HEK293 (cell line): Measurements from ENCODE around the gene DGKH.

Source experiments
- CTCF ChIP-seq: fragments of 450-650 bp; formaldehyde crosslinking; IDR thresholded peaks from 2 replicates; pipeline ENCODE4 v1.5.1; 2016; ENCODE audit warnings: missing biosample characterization, missing genetic modification characterization
- PRDM10 ChIP-seq: fragments of 450-650 bp; formaldehyde crosslinking; IDR thresholded peaks from 2 replicates; pipeline ENCODE4 v1.5.1; 2016; ENCODE audit warnings: missing biosample characterization, missing genetic modification characterization
- REST ChIP-seq: fragments of 450-650 bp; formaldehyde crosslinking; IDR thresholded peaks from 2 replicates; pipeline ENCODE4 v1.5.1; 2016; ENCODE audit warnings: missing biosample characterization, missing genetic modification characterization
- SALL2 ChIP-seq: fragments of 450-650 bp; formaldehyde crosslinking; IDR thresholded peaks from 2 replicates; pipeline ENCODE4 v1.5.0; 2017; ENCODE audit warnings: missing biosample characterization, mild to moderate bottlenecking, missing genetic modification characterization, borderline replicate concordance
- SETDB1 ChIP-seq: IDR thresholded peaks from one replicate; pipeline ENCODE4 v1.6.1; 2017; ENCODE audit warnings: mild to moderate bottlenecking, low read length, moderate library complexity, mixed read lengths; ENCODE audit not compliant: insufficient read length
- ZBTB11 ChIP-seq: fragments of 450-650 bp; formaldehyde crosslinking; conservative IDR thresholded peaks from 2 replicates; pipeline ENCODE4 v1.5.1; 2016; ENCODE audit warnings: low read depth, missing biosample characterization, missing genetic modification characterization
- ZBTB8A ChIP-seq: fragments of 450-650 bp; formaldehyde crosslinking; IDR thresholded peaks from 2 replicates; pipeline ENCODE4 v1.5.1; 2016; ENCODE audit warnings: missing biosample characterization, missing genetic modification characterization
- ZNF274 ChIP-seq, 2 experiments: fragments of 200-500 bp in 1 of 2; fragments of 450-650 bp in 1 of 2; sonication (Bioruptor generic) in 1 of 2; formaldehyde crosslinking in 1 of 2; IDR thresholded peaks; 2 replicates each; pipeline versions ENCODE4 v1.5.1 to v1.6.1; 2014 to 2016; ENCODE audit warnings: borderline replicate concordance in 1 of 2, inconsistent platforms in 1 of 2, low read length in 1 of 2, missing biosample characterization in 1 of 2, missing genetic modification characterization in 1 of 2
- ZNF292 ChIP-seq: fragments of 450-650 bp; formaldehyde crosslinking; IDR thresholded peaks from 2 replicates; pipeline ENCODE4 v1.5.1; 2016; ENCODE audit warnings: low read depth, missing biosample characterization, missing genetic modification characterization, borderline replicate concordance
- ZNF341 ChIP-seq: fragments of 450-650 bp; formaldehyde crosslinking; IDR thresholded peaks from 2 replicates; pipeline ENCODE4; 2016; ENCODE audit warnings: low read depth, missing biosample characterization, missing genetic modification characterization
- ZNF558 ChIP-seq: fragments of 450-650 bp; formaldehyde crosslinking; IDR thresholded peaks from 2 replicates; pipeline ENCODE4 v1.5.1; 2016; ENCODE audit warnings: missing biosample characterization, missing genetic modification characterization
- ZNF560 ChIP-seq: fragments of 450-650 bp; formaldehyde crosslinking; IDR thresholded peaks from 2 replicates; pipeline ENCODE4 v1.5.1; 2017; ENCODE audit warnings: missing biosample characterization, missing genetic modification characterization, borderline replicate concordance
- ZNF654 ChIP-seq: fragments of 450-650 bp; formaldehyde crosslinking; IDR thresholded peaks from 2 replicates; pipeline ENCODE4 v1.5.1; 2016; ENCODE audit warnings: low read depth, missing biosample characterization, missing genetic modification characterization
- ZXDB ChIP-seq: fragments of 450-650 bp; formaldehyde crosslinking; IDR thresholded peaks from 2 replicates; pipeline ENCODE4 v1.5.1; 2016; ENCODE audit warnings: missing biosample characterization, missing genetic modification characterization

- TF ChIP-seq ZNF558 (tag by site-specific recombination): no peak
- TF ChIP-seq CTCF (tag by site-specific recombination): no peak
- no peak for TF ChIP-seq ZBTB8A
- no peak for TF ChIP-seq ZNF274 (IDR thresholded peaks at IDR 0.05; ENCODE audit: low read length)
- no peak for TF ChIP-seq ZNF274 (tag by site-specific recombination; IDR thresholded peaks at IDR 0.05; ENCODE audit: borderline replicate concordance)
- TF ChIP-seq SETDB1: no peak
- TF ChIP-seq ZNF560 (tag by site-specific recombination): no peak
- no peak for TF ChIP-seq PRDM10
- TF ChIP-seq ZNF654 (tag by site-specific recombination): no peak
- TF ChIP-seq ZNF292 (tag by site-specific recombination): no peak
- no peak for TF ChIP-seq REST (tag by site-specific recombination)
- no peak for TF ChIP-seq ZBTB11
- TF ChIP-seq ZNF341 (tag by site-specific recombination): no peak
- TF ChIP-seq SALL2: no peak
- no peak for TF ChIP-seq ZXDB
Measured at GRCh38 chr13:42137856-42138537, 89.5 kb downstream of the DGKH start.
